Type B pancreatic cell (in vitro differentiated cells): ENCODE data around the gene SSBP3. TPM values are rescaled to one million over a fixed set of nuclear protein-coding genes. Genes with fewer than 3 reads are reported as not detected.

Experiments used
- DNase-seq: peaks from one replicate; pipeline ENCODE4 v3.0.0; 2021; ENCODE audit warnings: mixed read lengths; ENCODE audit not compliant: unreplicated experiment; ENCODE audit errors: extremely low spot score
- H3K27ac Mint-ChIP-seq: 2 replicates; pipeline ENCODE4 v1.8.0; 2021; ENCODE audit warnings: mild to moderate bottlenecking, mixed read lengths
- H3K27me3 Mint-ChIP-seq: 2 replicates; pipeline ENCODE4 v1.8.0; 2021; ENCODE audit warnings: mixed read lengths
- H3K36me3 Mint-ChIP-seq: 2 replicates; pipeline ENCODE4 v1.8.0; 2021; ENCODE audit warnings: mixed read lengths
- H3K4me1 Mint-ChIP-seq: one replicate; pipeline ENCODE4 v1.8.0; 2021; ENCODE audit warnings: mixed read lengths; ENCODE audit not compliant: unreplicated experiment
- H3K4me3 Mint-ChIP-seq: 2 replicates; pipeline ENCODE4 v1.8.0; 2021; ENCODE audit warnings: mild to moderate bottlenecking, mixed read lengths
- H3K9me3 Mint-ChIP-seq: 2 replicates; pipeline ENCODE4 v1.8.0; 2021; ENCODE audit warnings: mixed read lengths
- total RNA-seq: library from RNA; stranded (reverse); gene quantifications from 2 replicates; pipeline ENCODE4 v1.2.1, GENCODE V29; 2021; ENCODE audit warnings: low replicate concordance
- TF ChIP-seq, protein P1 (sequence below): fragments of 200-600 bp; sonication (generic); conservative IDR thresholded peaks from 2 replicates; pipeline ENCODE4 v1.5.0; 2021; ENCODE audit warnings: antibody characterized with exemption, mild to moderate bottlenecking

The SSBP3 gene
- total RNA-seq, 1 donor from 2014 or later = 129 TPM

DNA sequence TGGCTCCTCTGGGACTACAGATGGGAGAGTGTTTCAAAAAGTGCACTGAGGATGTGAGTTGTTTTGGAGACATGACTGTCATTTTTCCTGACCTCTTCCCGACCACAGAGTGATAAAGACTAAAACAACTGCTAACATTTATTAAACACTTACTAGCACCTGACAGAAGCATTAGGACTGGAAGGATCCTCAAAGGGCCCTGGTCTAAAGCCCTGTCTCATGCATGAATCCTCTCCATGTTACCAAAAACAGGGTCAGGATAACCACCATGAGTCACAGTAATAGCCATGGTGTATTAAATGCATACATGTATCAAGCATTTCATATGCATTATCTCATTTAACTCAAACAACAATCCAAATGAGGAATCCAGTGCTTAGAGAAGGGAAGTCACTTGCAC is 217.9 kb downstream of the SSBP3 start:
- Mint-ChIP-seq H3K4me3 (no peak overlapping the region), H3K36me3 (peaks cover 11% of the 10 kb centered on the region), H3K4me1 (no peaks in the 10 kb centered on the region), H3K9me3 (no peaks in the 10 kb centered on the region), H3K27ac (no peak overlapping the region), H3K27me3 (no peaks in the 10 kb centered on the region)
- TF ChIP-seq, protein P1, sequence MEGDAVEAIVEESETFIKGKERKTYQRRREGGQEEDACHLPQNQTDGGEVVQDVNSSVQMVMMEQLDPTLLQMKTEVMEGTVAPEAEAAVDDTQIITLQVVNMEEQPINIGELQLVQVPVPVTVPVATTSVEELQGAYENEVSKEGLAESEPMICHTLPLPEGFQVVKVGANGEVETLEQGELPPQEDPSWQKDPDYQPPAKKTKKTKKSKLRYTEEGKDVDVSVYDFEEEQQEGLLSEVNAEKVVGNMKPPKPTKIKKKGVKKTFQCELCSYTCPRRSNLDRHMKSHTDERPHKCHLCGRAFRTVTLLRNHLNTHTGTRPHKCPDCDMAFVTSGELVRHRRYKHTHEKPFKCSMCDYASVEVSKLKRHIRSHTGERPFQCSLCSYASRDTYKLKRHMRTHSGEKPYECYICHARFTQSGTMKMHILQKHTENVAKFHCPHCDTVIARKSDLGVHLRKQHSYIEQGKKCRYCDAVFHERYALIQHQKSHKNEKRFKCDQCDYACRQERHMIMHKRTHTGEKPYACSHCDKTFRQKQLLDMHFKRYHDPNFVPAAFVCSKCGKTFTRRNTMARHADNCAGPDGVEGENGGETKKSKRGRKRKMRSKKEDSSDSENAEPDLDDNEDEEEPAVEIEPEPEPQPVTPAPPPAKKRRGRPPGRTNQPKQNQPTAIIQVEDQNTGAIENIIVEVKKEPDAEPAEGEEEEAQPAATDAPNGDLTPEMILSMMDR = no peak
- DNase-seq = no peak

DNA sequence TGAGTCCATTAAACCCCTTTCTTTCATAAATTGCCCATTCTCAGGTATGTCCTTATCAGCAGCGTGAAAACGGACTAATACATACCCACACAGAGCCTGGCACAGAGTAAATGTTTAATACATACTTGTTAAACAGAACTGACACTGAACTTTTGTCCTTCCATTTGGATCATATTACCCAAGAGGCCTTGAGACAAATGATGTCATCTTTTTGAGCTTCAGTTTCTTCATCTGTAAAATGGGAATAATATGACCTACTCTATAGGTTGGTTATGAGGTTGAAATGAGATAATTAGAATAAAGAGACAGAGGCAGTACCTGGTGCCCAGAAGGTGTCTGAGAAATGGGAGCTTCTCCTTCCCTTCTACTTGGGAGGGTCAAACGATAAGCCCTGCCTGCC is 220.1 kb downstream of the SSBP3 start:
- peaks cover 11% of the 10 kb centered on the region for H3K36me3 Mint-ChIP-seq
- H3K27me3 Mint-ChIP-seq = no peaks in the 10 kb centered on the region
- H3K27ac Mint-ChIP-seq = no peak overlapping the region
- no peaks in the 10 kb centered on the region for H3K9me3 Mint-ChIP-seq
- no peaks in the 10 kb centered on the region for H3K4me1 Mint-ChIP-seq
- TF ChIP-seq, protein P1 = no peak
- H3K4me3 Mint-ChIP-seq = no peak overlapping the region
- DNase-seq = no peak

DNA sequence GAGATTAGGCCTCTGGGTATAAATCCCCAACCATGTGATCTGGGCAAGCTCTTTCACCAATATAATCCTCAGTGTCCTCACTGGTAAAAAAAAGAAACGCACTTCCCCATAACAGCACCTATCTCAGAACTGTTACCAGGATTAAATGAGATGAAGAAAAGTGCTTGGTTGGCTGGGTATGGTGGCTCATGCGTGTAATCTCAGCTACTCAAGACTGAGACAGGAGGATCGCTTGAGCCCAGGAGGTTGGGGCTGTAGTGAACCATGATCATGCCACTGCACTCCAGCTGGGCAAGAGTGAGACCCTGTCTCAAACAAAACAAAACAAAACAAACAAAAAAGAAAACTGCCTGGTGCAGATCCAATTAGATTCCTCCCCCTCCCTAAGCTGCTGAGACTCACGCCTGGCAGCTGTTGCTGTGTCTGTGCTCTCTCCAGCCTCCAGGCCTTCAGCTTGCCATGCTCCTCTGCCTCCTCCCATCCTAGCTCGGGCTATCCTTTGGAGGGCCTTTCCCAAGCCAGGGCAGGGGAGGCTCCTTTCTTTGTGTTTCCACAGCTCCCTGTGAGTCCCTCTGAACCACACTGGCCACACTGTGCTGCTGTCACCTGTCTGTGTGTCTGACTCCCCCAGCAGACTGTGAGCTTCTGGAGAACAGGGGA is 225.4 kb downstream of the SSBP3 start:
- no peak for DNase-seq
- Mint-ChIP-seq H3K36me3 (peaks cover 2% of the 10 kb centered on the region), H3K4me3 (no peak overlapping the region), H3K27me3 (no peaks in the 10 kb centered on the region), H3K9me3 (no peaks in the 10 kb centered on the region), H3K4me1 (no peaks in the 10 kb centered on the region), H3K27ac (no peak overlapping the region)
- TF ChIP-seq, protein P1 = no peak

DNA sequence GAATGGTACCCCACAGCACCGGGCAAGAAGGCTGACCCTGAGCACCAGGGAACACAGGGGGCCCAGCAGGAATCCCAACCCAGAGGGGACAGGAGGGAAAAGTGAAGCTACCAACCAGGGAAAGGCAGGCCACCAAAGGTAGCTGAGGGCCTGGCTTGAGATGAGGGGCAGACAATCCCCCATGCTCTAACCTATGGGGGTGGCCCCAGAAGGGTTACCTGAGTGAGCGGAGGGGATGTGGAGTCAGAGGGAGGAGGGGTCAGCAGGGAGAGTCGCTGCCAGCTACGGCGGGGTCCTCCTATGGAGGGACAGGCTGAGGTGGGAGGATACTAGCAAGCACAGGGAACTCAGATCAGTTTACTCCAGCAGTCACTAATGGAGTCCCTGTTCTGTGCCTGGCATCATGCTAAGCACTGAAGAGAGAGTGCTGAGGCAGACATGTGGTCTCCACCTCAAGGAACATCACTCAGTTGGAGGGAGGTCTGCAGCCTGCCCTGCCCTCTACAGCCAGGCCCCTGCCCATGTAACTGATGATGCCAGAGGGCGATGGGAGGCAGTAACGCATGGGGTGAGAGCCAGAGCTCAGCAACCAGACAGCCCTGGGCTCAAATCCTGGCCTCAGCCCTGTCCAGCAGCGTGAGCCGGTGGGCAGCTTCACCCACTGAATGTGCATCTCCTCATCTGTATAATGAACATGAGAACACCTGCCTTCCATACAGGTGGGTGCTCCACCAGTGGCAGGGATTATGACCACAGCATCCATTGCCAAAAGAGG is 227.7 kb downstream of the SSBP3 start:
- H3K27ac Mint-ChIP-seq = no peak overlapping the region
- H3K4me1 Mint-ChIP-seq = no peaks in the 10 kb centered on the region
- H3K36me3 Mint-ChIP-seq = no peaks in the 10 kb centered on the region
- H3K4me3 Mint-ChIP-seq = no peak overlapping the region
- no peak for DNase-seq
- H3K9me3 Mint-ChIP-seq = no peaks in the 10 kb centered on the region
- H3K27me3 Mint-ChIP-seq = no peaks in the 10 kb centered on the region
- TF ChIP-seq, protein P1 = no peak

DNA sequence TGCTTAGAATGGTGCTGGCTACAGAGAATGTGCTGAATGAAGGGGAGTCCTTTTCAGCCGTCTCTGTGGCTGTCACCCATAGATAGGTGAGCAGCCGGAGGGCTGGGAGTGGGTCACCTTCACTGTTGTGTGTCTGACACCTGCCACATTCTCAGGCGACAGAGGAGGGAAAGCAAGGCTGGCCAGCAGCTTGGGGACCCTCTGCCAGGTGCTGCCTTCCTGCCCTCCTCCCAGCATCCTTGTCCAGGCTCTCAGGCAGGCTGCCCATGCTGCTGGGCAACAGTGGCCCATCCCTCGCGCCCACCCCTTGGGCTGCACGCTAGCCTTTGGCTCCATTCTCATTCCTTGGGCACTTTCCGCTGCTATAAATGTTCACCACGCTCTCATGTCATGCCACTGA is 228.5 kb downstream of the SSBP3 start:
- no peak for DNase-seq
- Mint-ChIP-seq H3K4me1 (peaks cover under 1% of the 10 kb centered on the region), H3K9me3 (no peaks in the 10 kb centered on the region), H3K27me3 (no peaks in the 10 kb centered on the region), H3K27ac (no peak overlapping the region), H3K36me3 (no peaks in the 10 kb centered on the region), H3K4me3 (no peak overlapping the region)
- TF ChIP-seq, protein P1 = no peak
